GM19372 (cell line): ENCODE results near the gene TP53INP2.
"Not testable (repeated sequence)": the region's sequence is repeated elsewhere in the genome, so short reads cannot be mapped to it uniquely, and the experiment has no call there.

ENCODE experiments used
- ATAC-seq: cut with Tn5 transposase; IDR thresholded peaks from one replicate; pipeline ENCODE4 v1.9.1; 2021; ENCODE audit warnings: mild to moderate bottlenecking, low read depth, moderate library complexity; ENCODE audit not compliant: unreplicated experiment

Gene TP53INP2

GRCh38 chr20:34704177-34705007 is at the start of gene TP53INP2:
TSS of gene TP53INP2 (plus strand) at chr20:34704344. CDS start at chr20:34708740, 4,396 bp downstream.
- peak; percentile 53 for ATAC-seq

DNA sequence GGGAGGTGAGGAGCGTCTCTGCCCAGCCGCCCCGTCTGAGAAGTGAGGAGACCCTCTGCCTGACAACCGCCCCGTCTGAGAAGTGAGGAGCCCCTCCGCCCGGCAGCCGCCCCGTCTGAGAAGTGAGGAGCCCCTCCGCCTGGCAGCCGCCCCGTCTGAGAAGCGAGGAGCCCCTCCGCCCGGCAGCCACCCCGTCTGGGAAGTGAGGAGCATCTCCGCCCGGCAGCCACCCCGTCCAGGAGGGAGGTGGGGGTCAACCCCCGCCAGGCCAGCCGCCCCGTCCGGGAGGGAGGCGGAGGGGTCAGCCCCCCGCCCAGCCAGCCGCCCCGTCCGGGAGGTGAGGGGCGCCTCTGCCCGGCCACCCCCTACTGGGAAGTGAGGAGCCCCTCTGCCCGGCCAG is 45.5 kb upstream of the TP53INP2 start:
- not testable (repeated sequence) for ATAC-seq

GRCh38 chr20:34661811-34662210 is 42.3 kb upstream of the TP53INP2 start:
- not testable (repeated sequence) for ATAC-seq

DNA sequence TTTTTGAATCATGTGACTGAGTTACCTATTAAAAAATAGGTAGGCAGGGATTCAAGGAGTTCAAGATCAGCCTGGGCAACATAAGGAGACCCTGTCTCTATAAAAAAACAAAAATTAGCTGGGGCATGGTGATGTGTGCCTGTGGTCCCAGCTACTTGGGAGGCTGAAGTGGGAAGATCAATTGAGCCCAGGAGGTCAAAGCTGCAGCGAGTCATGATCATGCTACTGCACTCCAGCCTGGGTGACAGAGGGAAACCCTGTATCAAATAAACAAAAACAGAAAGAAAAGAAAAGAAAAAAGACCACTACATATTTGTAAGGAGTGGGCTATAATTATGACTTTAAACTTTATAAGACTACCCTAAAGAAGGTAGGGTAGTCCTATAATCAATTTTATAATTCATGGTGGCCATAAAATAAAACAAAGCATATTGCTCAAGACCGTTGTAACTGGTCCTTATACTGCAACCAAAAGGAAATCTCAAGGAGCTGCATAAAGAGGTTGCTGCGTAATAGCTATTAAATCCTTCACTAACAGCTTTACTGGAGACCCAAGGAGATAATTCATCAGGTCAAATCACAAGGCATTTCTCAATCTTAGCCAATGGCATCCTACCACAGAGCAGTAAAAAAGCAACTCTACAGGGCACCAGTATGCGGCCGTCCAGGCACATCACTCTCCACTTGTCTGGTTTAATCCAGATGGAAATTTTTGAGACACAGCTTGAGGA is 40.8 kb upstream of the TP53INP2 start:
- no peak for ATAC-seq

DNA sequence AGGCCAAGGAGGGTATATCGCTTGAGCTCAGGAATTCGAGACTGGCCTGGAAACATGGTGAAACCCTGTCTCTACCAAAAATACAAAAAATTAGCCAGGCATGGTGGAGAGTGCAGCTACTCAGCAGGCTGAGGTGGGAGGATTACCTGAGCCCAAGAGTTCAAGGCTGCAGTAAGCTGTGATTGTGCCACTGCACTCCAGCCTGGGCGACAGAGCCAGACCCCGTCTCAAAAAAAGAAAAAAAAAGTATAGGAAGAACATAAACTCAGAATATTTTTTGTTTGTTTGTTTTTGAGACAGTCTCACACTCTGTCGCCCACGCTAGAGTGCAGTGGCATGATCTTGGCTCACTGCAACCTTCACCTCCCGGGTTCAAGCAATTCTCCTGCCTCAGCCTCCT is 39.4 kb upstream of the TP53INP2 start:
- not testable (repeated sequence) for ATAC-seq

GRCh38 chr20:34669094-34669493 is 35.0 kb upstream of the TP53INP2 start:
- ATAC-seq, result no peak

DNA sequence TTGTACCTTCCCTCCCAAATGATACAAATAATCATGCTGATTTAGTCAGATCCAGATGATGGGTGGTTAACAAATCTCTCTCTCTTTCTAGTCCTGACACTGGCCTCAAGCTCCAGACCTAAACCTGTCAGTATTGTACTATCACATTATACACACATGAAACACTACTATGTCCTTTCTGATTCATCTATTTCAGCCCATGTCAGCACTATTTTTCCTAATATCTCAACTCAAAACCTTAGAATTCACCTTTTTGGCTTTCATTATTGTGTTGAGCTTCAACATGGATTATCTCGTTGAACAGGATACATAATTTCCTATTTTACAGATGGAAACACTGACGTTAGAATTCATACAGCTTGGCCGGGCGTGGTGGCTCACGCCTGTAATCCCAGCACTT is 30.7 kb upstream of the TP53INP2 start:
- ATAC-seq, result no peak

- ATAC-seq, result no peak
These were observed 28.6 kb upstream of the TP53INP2 start for GRCh38 chr20:34675561-34675960.

GRCh38 chr20:34675993-34676641 is 28.0 kb upstream of the TP53INP2 start:
- ATAC-seq, result no peak

GRCh38 chr20:34676642-34677373 is 27.3 kb upstream of the TP53INP2 start, which contains the start of gene PIGU:
TSS of gene PIGU (minus strand) at chr20:34677092. CDS start at chr20:34677085, 7 bp downstream.
- peak; percentile 96 for ATAC-seq

- ATAC-seq, result no peak
These were observed 23.5 kb upstream of the TP53INP2 start for GRCh38 chr20:34680586-34681175.

- no peak for ATAC-seq
These were observed 20.5 kb upstream of the TP53INP2 start for GRCh38 chr20:34683667-34684066.

DNA sequence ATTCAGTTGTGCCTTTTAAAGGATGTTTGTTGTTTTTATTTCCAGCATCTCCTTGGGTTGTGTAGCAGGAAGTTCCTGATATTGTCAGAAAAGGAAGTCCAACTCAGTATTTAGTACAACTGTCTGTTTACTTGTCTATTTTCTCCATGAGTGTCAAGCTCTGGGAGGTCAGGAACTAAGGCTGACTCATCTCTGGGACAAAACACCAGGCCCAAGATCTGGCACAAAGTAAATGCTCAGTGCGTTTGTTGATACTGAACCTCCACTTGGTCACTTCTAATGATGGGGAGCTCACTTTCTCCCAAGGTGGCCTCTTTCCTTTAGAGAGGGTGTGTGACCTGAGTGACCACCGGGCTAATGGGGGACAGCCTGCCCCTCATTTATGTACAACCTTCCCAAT is 14.7 kb upstream of the TP53INP2 start:
- no peak for ATAC-seq

- ATAC-seq, result no peak
These were observed 12.3 kb upstream of the TP53INP2 start for GRCh38 chr20:34691838-34692237.

DNA sequence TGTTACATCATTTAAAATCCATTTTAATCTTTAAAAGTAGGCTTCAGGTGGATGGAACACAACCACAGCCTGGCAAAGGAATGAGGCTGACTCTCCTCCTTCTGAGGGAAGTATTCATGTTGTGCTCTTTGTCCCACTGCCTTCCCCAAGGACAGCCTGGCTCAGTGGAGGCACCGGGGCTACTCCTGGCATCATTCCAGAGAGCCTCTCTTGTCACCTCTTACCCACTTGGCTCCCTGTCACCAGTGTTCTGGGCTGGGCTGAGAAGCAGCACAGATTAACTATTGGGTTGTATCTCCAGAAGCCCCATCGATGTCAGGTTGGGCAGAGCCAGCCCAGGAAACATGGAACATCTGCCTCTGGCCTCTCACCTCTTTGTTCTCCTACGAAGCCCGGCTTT is 10.7 kb upstream of the TP53INP2 start:
- ATAC-seq, result no peak

GRCh38 chr20:34701405-34702085 is 2.6 kb upstream of the TP53INP2 start:
- no peak for ATAC-seq

- no peak for ATAC-seq
These were observed 1.1 kb upstream of the TP53INP2 start for GRCh38 chr20:34703061-34703423.

DNA sequence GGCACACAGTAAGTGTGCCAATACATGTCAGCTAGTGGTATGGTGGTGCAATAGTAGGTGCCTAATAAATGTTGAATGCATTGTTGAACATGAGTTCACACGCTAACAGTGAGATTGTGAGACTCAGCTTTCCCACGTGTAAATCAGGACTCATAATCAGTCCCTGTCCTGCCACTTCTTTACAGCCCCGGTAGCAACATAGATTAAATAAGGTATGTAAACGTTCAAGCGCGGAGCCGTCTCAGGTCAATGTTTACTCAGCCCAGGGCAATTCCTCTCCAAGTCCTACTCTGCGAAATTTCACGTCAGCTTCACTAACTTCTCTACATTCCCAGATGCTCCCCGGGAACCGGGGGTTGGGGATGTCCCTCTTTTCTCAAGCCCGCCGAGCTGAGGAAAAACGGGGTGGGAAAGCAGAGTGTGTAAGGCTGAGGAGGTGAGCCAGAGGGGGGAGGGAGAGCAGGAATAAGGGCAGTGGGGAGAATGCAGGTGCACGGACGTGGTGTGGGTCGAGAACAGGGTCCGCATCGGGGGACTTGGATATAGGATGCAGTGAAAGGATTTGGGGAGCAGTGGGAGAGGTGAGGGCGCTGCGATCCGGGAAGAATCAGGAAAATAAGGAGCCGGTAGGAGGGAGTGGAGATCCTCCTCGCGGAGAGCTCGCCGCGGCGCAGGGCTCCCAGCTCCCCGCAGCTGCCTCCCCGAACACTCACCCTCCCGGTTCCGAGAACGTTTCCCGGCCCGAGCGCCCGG is 544 bp upstream of the TP53INP2 start:
- ATAC-seq, result no peak

DNA sequence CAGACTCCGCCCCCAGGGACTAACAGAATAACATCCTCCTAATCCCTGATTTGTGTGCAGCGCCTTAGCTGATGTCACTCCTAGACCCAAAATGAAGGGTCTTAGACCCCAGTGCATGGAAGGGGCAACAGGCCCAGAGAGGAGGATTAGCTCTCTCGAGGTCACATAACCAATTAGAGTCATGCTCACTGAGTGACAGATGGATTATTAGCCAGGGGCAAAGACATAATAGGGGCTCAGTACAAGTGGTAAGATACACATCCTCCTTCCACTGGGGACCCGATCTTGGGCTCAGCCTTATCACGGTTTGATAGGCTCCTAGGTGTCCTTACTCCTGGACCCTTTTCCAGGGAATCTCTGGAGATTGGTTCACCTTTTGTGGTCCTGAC is 858 bp downstream of the TP53INP2 start:
- ATAC-seq, result no peak
